Measurements from ENCODE around the gene MRPS21. TPM values are rescaled to one million over a fixed set of nuclear protein-coding genes. Genes with fewer than 3 reads are reported as not detected.

Gene MRPS21
- total and polyA plus RNA-seq, 2 of the 8 experiments (the other 6 are each of a cell fraction or from before 2014, with no cell fraction given) = 81.9 to 99.8 TPM

DNA sequence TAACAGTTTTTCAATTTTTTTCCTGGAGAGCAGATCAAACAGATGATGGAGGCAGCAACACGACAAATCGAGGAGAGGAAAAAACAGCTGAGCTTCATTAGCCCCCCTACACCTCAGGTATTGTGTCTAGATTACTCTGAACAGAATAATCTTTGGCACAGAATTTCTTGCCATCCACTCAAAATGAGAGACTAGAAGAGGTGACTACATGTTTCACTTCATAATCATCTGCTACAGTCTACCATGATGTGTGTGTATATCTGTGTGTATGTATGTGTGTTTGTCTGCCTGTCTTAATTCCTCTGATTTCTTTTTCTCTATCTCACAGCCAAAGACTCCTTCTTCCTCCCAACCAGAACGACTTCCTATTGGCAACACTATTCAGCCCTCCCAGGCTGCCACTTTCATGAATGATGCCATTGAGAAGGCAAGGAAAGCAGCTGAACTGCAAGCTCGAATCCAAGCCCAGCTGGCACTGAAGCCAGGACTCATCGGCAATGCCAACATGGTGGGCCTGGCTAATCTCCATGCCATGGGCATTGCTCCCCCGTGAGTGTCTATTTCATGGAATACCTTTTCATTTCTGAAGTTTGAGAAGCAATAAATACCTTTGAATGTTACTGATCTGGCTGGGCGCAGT, 39.1 kb downstream of the MRPS21 start:
- 92% methylated on average over 7 of the region's 7 CpGs; no CpG with 5 or more reads in 1 of the 2 experiments for WGBS, 2 experiments (ENCODE audit: extremely low coverage in 1 of 2, insufficient coverage in 1 of 2, insufficient read length in 1 of 2, insufficient replicate concordance in 2 of 2, low coverage in 1 of 2, low lambda C conversion rate in 2 of 2, missing lambda C conversion rate in 1 of 2)
- H3K79me1 ChIP-seq (ENCODE audit: low read depth, low read length) = no peaks in the 10 kb centered on the region; the same call in 1 of the 2 replicates
- no peaks in the 10 kb centered on the region for H3K23me2 ChIP-seq (ENCODE audit: low read depth, low read length)
- no peak overlapping the region for H2BK5ac ChIP-seq (ENCODE audit: low read depth, low read length)
- DNase-seq (ENCODE audit: low read depth in 1 of 2, low spot score in 2 of 2) = no peak
- no peaks in the 10 kb centered on the region for H3K9me3 ChIP-seq (ENCODE audit: insufficient read depth in 2 of 2, low read depth in 1 of 2, low read length in 1 of 2)
- H2BK12ac ChIP-seq (ENCODE audit: low read depth, low read length) = no peak overlapping the region
- H3K27me3 ChIP-seq (replicated peaks in 1 of 4; ENCODE audit: control insufficient read depth in 3 of 4, extremely low read depth in 1 of 4, insufficient read depth in 3 of 4, low read length in 3 of 4) = no peaks in the 10 kb centered on the region
- no peak overlapping the region for H3K18ac ChIP-seq (ENCODE audit: extremely low read depth, low read length)
- H2BK20ac ChIP-seq (ENCODE audit: low read length) = no peak overlapping the region
- no peaks in the 10 kb centered on the region for H4K20me1 ChIP-seq (replicated peaks in 1 of 2; ENCODE audit: control insufficient read depth in 1 of 2, insufficient read depth in 2 of 2, low read length in 2 of 2)
- no peak overlapping the region for H2AFZ ChIP-seq (ENCODE audit: low read length)
- H3K27ac ChIP-seq (ENCODE audit: low read depth, low read length) = no peak overlapping the region
- no peak overlapping the region for H3K4me2 ChIP-seq (ENCODE audit: insufficient read depth in 1 of 2, low read depth in 2 of 2, low read length in 2 of 2)
- H3K4ac ChIP-seq (replicated peaks; ENCODE audit: insufficient read length, low read depth, low read length) = no peak overlapping the region
- H2BK15ac ChIP-seq (ENCODE audit: low read length) = no peak overlapping the region
- no peaks in the 10 kb centered on the region for H3K4me1 ChIP-seq (replicated peaks in 1 of 4; ENCODE audit: control insufficient read depth in 3 of 4, insufficient read depth in 4 of 4, low read length in 3 of 4)
- no peak overlapping the region for H3K9ac ChIP-seq (replicated peaks in 1 of 4; ENCODE audit: extremely low read depth in 1 of 4, low read depth in 3 of 4, low read length in 3 of 4)
- no peak overlapping the region for H4K5ac ChIP-seq (ENCODE audit: insufficient read length, low read depth, low read length)
- ChIA-PET POLR2A (ENCODE audit: partially characterized antibody) (interaction anchor here (0.6 to 1.4 kb wide), 4 partner anchors 9 to 22 kb away, joined by 3 to 4 read pairs (median 4); no protein-coding TSS in a partner anchor), CTCF (ENCODE audit: partially characterized antibody) (no interaction called here)
- H3K4me3 ChIP-seq (ENCODE audit: extremely low read depth in 1 of 4, insufficient read depth in 2 of 4, low read depth in 3 of 4, low read length in 4 of 4) = no peak overlapping the region
- H3K36me3 ChIP-seq (ENCODE audit: control insufficient read depth in 2 of 4, insufficient read depth in 4 of 4, low read length in 3 of 4) = peaks cover 34 to 81% (median 62%) of the 10 kb centered on the region in 4 experiments
- no peak overlapping the region for H3K14ac ChIP-seq (ENCODE audit: insufficient read length)
- H3K56ac ChIP-seq (replicated peaks; ENCODE audit: insufficient read length, low read depth, low read length) = no peak overlapping the region
- no peak overlapping the region for H2AK5ac ChIP-seq (ENCODE audit: low read depth, low read length)
- no peak overlapping the region for H3K23ac ChIP-seq (ENCODE audit: insufficient read length)
- no peak for FAIRE-seq
- H4K91ac ChIP-seq (replicated peaks; ENCODE audit: insufficient read length, low read length) = no peak overlapping the region
- no peak overlapping the region for H2BK120ac ChIP-seq (replicated peaks; ENCODE audit: low read depth, low read length)
- no peaks in the 10 kb centered on the region for H3K79me2 ChIP-seq (ENCODE audit: control insufficient read depth in 1 of 2, insufficient read depth in 2 of 2, low read length in 2 of 2)
- H4K8ac ChIP-seq (ENCODE audit: extremely low read depth, insufficient read depth, low read length) = no peak overlapping the region; the same call in 1 of the 2 replicates
- TF ChIP-seq JUN (IDR thresholded peaks at IDR 0.05; ENCODE audit: low read depth, low read length) (no peak), GABPA (IDR thresholded peaks at IDR 0.05; ENCODE audit: borderline replicate concordance, insufficient read depth, low read length) (no peak), RAD21 (IDR thresholded peaks at IDR 0.05 in 1 of 2, conservative IDR thresholded peaks at IDR 0.05 in 1 of 2; ENCODE audit: low read depth in 2 of 2, low read length in 2 of 2) (no peak), SIN3A (conservative IDR thresholded peaks at IDR 0.05 in 1 of 2, IDR thresholded peaks at IDR 0.05 in 1 of 2; ENCODE audit: low read depth in 1 of 2, low read length in 2 of 2) (no peak), PHF8 (conservative IDR thresholded peaks at IDR 0.05; ENCODE audit: low read depth, low read length) (no peak), HDAC2 (IDR thresholded peaks at IDR 0.05; ENCODE audit: borderline replicate concordance in 1 of 2, low read depth in 2 of 2, low read length in 2 of 2) (no peak), YY1 (IDR thresholded peaks at IDR 0.05; ENCODE audit: low read depth, low read length) (no peak), NRF1 (IDR thresholded peaks at IDR 0.05; ENCODE audit: low read depth, low read length) (no peak), FOSL1 (IDR thresholded peaks at IDR 0.05; ENCODE audit: insufficient read depth, low read depth, low read length) (no peak), POLR2A (IDR thresholded peaks at IDR 0.05; ENCODE audit: control extremely low read depth in 1 of 2, low read depth in 2 of 2, low read length in 2 of 2) (no peak), NANOG (IDR thresholded peaks at IDR 0.05; ENCODE audit: insufficient read depth, low read depth, low read length, poor library complexity, severe bottlenecking) (no peak)
- TF ChIP-seq, protein P1, sequence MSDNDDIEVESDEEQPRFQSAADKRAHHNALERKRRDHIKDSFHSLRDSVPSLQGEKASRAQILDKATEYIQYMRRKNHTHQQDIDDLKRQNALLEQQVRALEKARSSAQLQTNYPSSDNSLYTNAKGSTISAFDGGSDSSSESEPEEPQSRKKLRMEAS (IDR thresholded peaks at IDR 0.05) = no peak

All from H1 (cell line).